Epithelial cell of esophagus (primary cell): ENCODE measurements around the gene SRPX2.

Source experiments
- DNase-seq: peaks from one replicate; pipeline ENCODE4 v3.0.0; 2010; ENCODE audit warnings: low read depth
- H3K4me3 ChIP-seq: 2 replicates; pipeline ENCODE4 v1.5.1; 2011; ENCODE audit warnings: mild to moderate bottlenecking, low read length, control low read depth
- TF ChIP-seq, protein P1 (sequence below): IDR thresholded peaks from 2 replicates; pipeline ENCODE4 v1.5.1; 2011; ENCODE audit warnings: low read depth, mild to moderate bottlenecking, low read length, control low read depth, inconsistent platforms; ENCODE audit not compliant: insufficient read depth; ENCODE audit errors: missing control alignments

The SRPX2 gene, protein sequence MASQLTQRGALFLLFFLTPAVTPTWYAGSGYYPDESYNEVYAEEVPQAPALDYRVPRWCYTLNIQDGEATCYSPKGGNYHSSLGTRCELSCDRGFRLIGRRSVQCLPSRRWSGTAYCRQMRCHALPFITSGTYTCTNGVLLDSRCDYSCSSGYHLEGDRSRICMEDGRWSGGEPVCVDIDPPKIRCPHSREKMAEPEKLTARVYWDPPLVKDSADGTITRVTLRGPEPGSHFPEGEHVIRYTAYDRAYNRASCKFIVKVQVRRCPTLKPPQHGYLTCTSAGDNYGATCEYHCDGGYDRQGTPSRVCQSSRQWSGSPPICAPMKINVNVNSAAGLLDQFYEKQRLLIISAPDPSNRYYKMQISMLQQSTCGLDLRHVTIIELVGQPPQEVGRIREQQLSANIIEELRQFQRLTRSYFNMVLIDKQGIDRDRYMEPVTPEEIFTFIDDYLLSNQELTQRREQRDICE

DNA sequence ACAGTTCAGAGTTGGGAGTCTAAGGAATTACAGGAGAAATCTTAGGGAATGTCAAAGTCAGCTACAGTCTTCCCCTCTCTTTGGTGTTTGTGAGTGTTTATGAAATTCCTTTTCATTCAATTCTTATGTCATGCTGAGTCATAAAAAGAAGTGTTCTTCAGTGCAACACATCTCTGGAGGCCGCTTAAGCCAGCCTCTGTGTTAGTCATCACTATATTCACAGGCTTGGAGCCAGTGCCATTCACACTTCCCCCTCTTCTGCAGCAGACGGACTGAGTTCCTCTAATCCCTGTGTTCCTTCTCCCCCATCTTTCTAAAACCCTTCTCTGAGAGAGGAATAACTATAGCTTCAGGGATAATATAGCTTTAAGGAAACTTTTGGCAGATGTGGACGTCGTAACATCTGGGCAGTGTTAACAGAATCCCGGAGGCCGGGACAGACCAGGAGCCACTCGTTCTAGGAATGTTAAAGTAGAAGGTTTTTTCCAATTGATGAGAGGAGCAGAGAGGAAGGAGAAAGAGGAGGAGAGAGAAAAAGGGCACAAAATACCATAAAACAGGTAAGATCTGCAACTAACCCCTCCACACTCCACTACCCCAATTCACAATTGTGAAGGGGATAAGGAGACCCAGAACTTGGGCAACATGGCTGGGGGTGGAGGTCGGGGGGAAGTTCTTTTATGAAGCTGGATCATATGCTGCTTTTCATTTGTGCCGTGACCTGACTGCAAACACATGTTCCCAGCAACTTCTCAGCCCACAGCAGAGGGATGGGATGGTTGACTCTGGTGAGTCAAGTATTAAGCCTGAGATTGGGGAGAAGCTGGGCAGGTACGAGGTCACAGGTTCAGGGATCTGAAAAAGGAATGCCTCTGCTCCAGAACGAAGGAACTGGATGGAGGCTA, at the start of gene SRPX2:
Gene SRPX2 (plus strand): TSS at position 244 of the 905 bp plus-strand sequence. CDS start 2,124 bp downstream, outside the sequence.
- TF ChIP-seq, protein P1, sequence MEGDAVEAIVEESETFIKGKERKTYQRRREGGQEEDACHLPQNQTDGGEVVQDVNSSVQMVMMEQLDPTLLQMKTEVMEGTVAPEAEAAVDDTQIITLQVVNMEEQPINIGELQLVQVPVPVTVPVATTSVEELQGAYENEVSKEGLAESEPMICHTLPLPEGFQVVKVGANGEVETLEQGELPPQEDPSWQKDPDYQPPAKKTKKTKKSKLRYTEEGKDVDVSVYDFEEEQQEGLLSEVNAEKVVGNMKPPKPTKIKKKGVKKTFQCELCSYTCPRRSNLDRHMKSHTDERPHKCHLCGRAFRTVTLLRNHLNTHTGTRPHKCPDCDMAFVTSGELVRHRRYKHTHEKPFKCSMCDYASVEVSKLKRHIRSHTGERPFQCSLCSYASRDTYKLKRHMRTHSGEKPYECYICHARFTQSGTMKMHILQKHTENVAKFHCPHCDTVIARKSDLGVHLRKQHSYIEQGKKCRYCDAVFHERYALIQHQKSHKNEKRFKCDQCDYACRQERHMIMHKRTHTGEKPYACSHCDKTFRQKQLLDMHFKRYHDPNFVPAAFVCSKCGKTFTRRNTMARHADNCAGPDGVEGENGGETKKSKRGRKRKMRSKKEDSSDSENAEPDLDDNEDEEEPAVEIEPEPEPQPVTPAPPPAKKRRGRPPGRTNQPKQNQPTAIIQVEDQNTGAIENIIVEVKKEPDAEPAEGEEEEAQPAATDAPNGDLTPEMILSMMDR: no peak
- peak within 1 kb of the TSS; percentile 42 for H3K4me3 ChIP-seq
- peak; percentile 88 for DNase-seq

DNA sequence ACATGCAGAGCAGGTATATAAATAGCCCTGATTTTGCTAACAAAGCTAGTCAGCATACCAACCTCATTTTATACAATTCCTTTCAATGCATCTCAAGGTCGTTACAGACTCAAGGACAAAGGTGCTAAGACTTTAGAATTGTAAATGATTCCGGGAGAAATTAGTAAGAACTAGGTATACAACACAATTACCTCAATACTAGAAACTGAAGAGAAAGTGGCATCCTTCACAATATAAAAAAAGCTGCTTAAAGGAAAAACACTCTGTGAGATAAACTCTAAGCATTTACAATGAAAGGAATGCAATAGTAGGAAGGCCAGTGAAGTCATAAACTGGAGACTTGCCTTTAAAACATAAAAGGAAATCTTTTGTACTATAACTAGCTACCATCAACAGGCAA, 47.4 kb upstream of the SRPX2 start:
- no peak for DNase-seq
- TF ChIP-seq, protein P1: no peak

DNA sequence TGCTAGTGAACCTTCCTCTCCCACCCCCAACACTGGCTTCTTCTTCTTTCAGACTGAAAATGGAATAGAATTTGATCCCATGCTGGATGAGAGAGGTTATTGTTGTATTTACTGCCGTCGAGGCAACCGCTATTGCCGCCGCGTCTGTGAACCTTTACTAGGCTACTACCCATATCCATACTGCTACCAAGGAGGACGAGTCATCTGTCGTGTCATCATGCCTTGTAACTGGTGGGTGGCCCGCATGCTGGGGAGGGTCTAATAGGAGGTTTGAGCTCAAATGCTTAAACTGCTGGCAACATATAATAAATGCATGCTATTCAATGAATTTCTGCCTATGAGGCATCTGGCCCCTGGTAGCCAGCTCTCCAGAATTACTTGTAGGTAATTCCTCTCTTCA, 44.5 kb upstream of the SRPX2 start:
- TF ChIP-seq, protein P1: no peak
- no peak for DNase-seq
- no peak overlapping the region for H3K4me3 ChIP-seq

More for the DNA sequence above, 47.4 kb upstream of the SRPX2 start:
- no peak overlapping the region for H3K4me3 ChIP-seq

DNA sequence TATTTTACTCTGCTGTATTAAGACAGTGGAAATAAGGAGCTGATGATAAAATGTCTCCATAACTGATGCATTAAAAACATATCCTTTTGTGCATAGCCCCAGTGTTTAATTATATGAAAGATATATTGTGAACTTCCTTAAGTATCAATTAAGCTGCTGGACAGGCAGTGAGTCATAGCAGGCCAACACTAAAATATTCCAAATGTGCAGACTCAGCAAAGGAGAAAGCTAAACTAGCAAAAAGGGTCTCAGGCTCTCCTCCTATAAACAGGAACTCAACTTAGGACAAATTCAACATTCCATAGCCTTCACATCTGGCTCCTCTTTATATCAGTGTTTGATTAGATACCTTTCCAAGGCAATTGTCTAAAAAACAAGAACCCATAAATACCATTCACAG, 43.7 kb upstream of the SRPX2 start:
- no peak overlapping the region for H3K4me3 ChIP-seq
- DNase-seq: no peak
- TF ChIP-seq, protein P1: no peak

DNA sequence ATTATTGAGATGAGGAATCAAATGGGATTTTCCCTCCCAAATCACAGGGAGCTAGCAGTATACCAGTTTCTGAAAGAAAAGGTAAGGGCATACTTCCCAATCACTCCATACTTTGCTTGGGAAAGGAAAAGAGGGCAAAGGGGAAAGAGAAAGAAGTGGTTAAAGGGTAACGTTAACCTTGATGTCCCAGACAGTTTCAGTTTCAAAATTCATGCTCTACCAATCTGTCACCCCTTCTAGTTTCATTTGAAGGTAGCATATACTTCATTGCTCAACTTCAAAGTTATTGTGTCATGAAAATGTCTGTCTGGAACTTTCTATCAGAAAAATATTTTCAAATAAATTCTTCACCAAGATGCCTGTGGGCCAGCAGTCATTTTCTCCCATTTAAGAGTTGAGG, 43.2 kb upstream of the SRPX2 start:
- DNase-seq: no peak

DNA sequence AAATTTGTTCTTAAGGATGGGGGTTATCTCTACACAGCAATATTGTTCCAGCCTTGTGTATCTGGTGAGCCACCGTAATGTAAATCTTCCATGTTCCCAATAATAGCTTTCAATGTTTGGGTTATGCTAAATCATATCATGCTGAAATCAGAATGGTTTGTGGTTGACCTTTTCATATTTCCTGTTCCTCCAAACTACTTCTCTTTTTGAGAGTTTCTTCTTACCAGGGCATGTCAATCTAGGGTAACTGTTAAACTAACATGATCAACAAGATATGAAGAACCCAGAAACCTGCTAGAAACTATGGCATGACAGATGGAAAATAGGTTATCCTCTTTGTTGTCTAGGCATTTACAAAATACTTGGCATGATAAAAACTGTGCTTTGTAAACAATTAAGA, 37.2 kb upstream of the SRPX2 start:
- H3K4me3 ChIP-seq: no peak overlapping the region
- TF ChIP-seq, protein P1: no peak
- DNase-seq: no peak

More for the DNA sequence above, 43.2 kb upstream of the SRPX2 start:
- TF ChIP-seq, protein P1: no peak
- no peak overlapping the region for H3K4me3 ChIP-seq
